CD14-positive monocyte (primary cell): ENCODE data around the gene MLLT10. TPM values are rescaled to one million over a fixed set of nuclear protein-coding genes. Genes with fewer than 3 reads are reported as not detected.

Source experiments
- DNase-seq, 3 donors: peaks; one replicate each; pipeline ENCODE4 v3.0.0-alpha.2; 2011 to 2022
- H2AFZ ChIP-seq: 2 replicates; pipeline ENCODE4 v1.6.0; 2012; ENCODE audit warnings: mild to moderate bottlenecking, low read depth, low read length, inconsistent platforms; ENCODE audit not compliant: insufficient read depth, poor library complexity, severe bottlenecking
- H3K27ac ChIP-seq, 2 donors: 1 replicate in 1 of 2; 2 replicates in 1 of 2; pipeline ENCODE4 v1.5.1; 2012 to 2013; ENCODE audit warnings: low read length in 2 of 2, control low read depth in 1 of 2, inconsistent platforms in 1 of 2, low read depth in 1 of 2, mild to moderate bottlenecking in 1 of 2
- H3K27me3 ChIP-seq, 2 donors: one replicate each; pipeline versions ENCODE4 v1.6.0 to v1.6.1; 2011 to 2013; ENCODE audit warnings: low read length in 2 of 2; ENCODE audit not compliant: control insufficient read depth in 2 of 2, insufficient read depth in 2 of 2
- H3K36me3 ChIP-seq, 2 donors: replicated peaks in 1 of 2; 1 replicate in 1 of 2; 2 replicates in 1 of 2; pipeline versions ENCODE4 v1.5.1 to v1.6.1; 2012 to 2013; ENCODE audit warnings: low read length in 2 of 2, control low read depth in 1 of 2, inconsistent platforms in 1 of 2, mild to moderate bottlenecking in 1 of 2; ENCODE audit not compliant: insufficient read depth in 2 of 2, control insufficient read depth in 1 of 2
- H3K4me1 ChIP-seq, 2 donors: 1 replicate in 1 of 2; 2 replicates in 1 of 2; pipeline versions ENCODE4 v1.5.1 to v1.6.1; 2012 to 2013; ENCODE audit warnings: low read length in 2 of 2, control low read depth in 1 of 2, inconsistent platforms in 1 of 2, mild to moderate bottlenecking in 1 of 2, moderate library complexity in 1 of 2; ENCODE audit not compliant: insufficient read depth in 2 of 2, control insufficient read depth in 1 of 2
- H3K4me2 ChIP-seq: replicated peaks from 2 replicates; pipeline ENCODE3; 2012; ENCODE audit warnings: low read length, moderate library complexity, mild to moderate bottlenecking; ENCODE audit not compliant: poor library complexity, severe bottlenecking; ENCODE audit errors: extremely low read depth
- H3K4me3 ChIP-seq, 3 experiments: fragments of 200-600 bp in 1 of 3; sonication (generic) in 1 of 3; replicated peaks in 1 of 3; 1 replicate in 2 of 3; 2 replicates in 1 of 3; pipeline ENCODE4 v1.5.1; 2011 to 2013; ENCODE audit warnings: low read length in 3 of 3, mild to moderate bottlenecking in 3 of 3, control low read depth in 2 of 3, low read depth in 2 of 3, inconsistent platforms in 1 of 3, moderate library complexity in 1 of 3
- H3K79me2 ChIP-seq: 2 replicates; pipeline ENCODE4 v1.6.0; 2012; ENCODE audit warnings: mild to moderate bottlenecking, control low read depth, inconsistent platforms, low read length, moderate library complexity; ENCODE audit not compliant: insufficient read depth
- H3K9ac ChIP-seq: 2 replicates; pipeline ENCODE4 v1.6.0; 2017; ENCODE audit warnings: low read length, mild to moderate bottlenecking; ENCODE audit not compliant: insufficient read depth, poor library complexity, severe bottlenecking
- H3K9me3 ChIP-seq, 2 donors: replicated peaks in 1 of 2; 1 replicate in 1 of 2; 2 replicates in 1 of 2; pipeline versions ENCODE4 v1.5.1 to v1.6.1; 2012 to 2013; ENCODE audit warnings: low read length in 2 of 2, control low read depth in 1 of 2; ENCODE audit not compliant: control insufficient read depth in 1 of 2, insufficient read depth in 1 of 2
- H4K20me1 ChIP-seq: 2 replicates; pipeline ENCODE4 v1.6.0; 2012; ENCODE audit warnings: mild to moderate bottlenecking, low read length, control low read depth, moderate library complexity; ENCODE audit not compliant: insufficient read depth
- H3K27ac Mint-ChIP-seq, 7 donors: one replicate each; pipeline ENCODE4 v1.8.0; 2020; ENCODE audit warnings: mild to moderate bottlenecking in 7 of 7, mixed read lengths in 7 of 7, moderate library complexity in 6 of 7, inconsistent platforms in 2 of 7
- H3K27me3 Mint-ChIP-seq, 3 donors: one replicate each; pipeline ENCODE4 v1.8.0; 2021 to 2022; ENCODE audit warnings: low read depth in 3 of 3, mild to moderate bottlenecking in 3 of 3, mixed read lengths in 3 of 3, moderate library complexity in 3 of 3, inconsistent platforms in 1 of 3
- H3K36me3 Mint-ChIP-seq, 2 donors: one replicate each; pipeline ENCODE4 v1.8.0; 2020; ENCODE audit warnings: mixed read lengths in 2 of 2, inconsistent platforms in 1 of 2, mild to moderate bottlenecking in 1 of 2
- H3K4me1 Mint-ChIP-seq: one replicate; pipeline ENCODE4 v1.8.0; 2020; ENCODE audit warnings: mild to moderate bottlenecking, mixed read lengths
- H3K4me3 Mint-ChIP-seq, 2 donors: one replicate each; pipeline ENCODE4 v1.8.0; 2020; ENCODE audit warnings: mild to moderate bottlenecking in 2 of 2, mixed read lengths in 2 of 2, moderate library complexity in 1 of 2
- H3K9me3 Mint-ChIP-seq, 7 donors: one replicate each; pipeline ENCODE4 v1.8.0; 2020 to 2022; ENCODE audit warnings: mixed read lengths in 7 of 7, mild to moderate bottlenecking in 6 of 7, moderate library complexity in 6 of 7, inconsistent platforms in 2 of 7
- WGBS: methylation state at CpG from one replicate; pipeline ENCODE4 v1.1.5; 2013; ENCODE audit warnings: missing lambda C conversion rate; ENCODE audit not compliant: insufficient coverage; 5-methylcytosine and 5-hydroxymethylcytosine counted together
- intact Hi-C, 2 donors: fragments of 100-400 bp; cut with micrococcal nuclease; formaldehyde crosslinking; loops; one replicate each; pipeline versions ENCODE4 v1.15.0 to v1.15.1; 2023
- polyA plus RNA-seq, 3 donors: library from polyadenylated mRNA; depleted of rRNA in 1 of 3; unstranded in 2 of 3; stranded (reverse) in 1 of 3; fragments of 300-500 nt in 2 of 3; fragments of >200 nt in 1 of 3; fragmentation: Illumina TruSeq in 2 of 3; gene quantifications; 1 replicate in 2 of 3; 2 replicates in 1 of 3; pipeline ENCODE4 v1.2.3, GENCODE V29; 2012 to 2021
- TF ChIP-seq, protein P1 (sequence below): fragments of 200-600 bp; IDR thresholded peaks from one replicate; pipeline ENCODE4 v1.8.0; 2022; ENCODE audit warnings: antibody characterized with exemption, mild to moderate bottlenecking

Gene MLLT10
- polyA plus RNA-seq, 3 donors = 4.9 to 39.1 (median 7.5) TPM

DNA sequence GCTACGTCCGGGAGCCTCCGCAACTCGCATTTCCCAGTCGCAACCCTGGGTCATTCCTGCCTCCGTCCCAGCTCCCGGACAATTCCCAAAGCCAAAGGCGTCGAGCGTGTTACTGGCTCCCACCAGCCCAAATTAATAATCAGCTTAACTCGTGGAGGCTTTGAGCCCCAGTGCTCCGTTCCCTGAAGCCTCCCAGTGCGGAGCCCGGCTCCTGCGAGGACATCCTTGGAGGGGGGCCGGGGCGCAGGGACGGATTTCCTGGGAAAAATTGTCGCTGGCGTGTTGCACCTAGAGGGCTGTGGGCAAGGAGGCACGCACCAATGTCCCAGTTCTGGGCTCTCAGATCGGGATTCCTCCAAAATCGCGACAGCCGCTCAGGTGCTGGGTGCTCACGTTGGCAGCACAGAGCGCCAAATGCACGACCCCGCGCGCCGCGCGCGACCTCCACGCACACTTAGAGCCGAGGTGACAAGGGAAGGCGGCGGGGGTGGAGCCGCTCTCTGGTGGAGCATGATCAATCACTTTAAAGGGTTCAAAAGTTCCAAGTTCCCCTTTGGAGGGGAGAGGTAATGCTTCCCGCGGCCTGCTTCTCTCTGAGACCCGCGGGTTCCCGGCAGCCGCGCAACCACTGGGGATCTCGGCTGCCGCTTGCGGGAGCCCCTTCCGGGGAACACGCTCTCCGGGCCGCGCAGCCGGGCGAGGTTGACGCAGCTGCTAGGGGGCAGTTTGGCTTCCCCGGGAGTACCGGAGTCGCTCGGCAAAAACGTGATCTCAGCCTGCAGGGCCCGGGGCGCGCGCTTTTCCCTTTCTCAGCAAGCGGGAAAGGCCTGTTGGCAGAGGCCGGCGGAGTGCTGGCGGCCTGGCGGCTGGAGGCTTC lies 34.1 kb upstream of the MLLT10 start:
- Mint-ChIP-seq H3K27ac (no peak overlapping the region), H3K9me3 (peaks cover 0 to 10% (median 6%) of the 10 kb centered on the region in 7 donors), H3K27me3 (peaks cover 49 to 70% (median 62%) of the 10 kb centered on the region in 3 donors), H3K4me1 (peaks cover 27% of the 10 kb centered on the region), H3K4me3 (peak overlapping the region; percentile 62 to 64), H3K36me3 (peaks cover 5 to 6% of the 10 kb centered on the region in 2 donors)
- TF ChIP-seq, protein P1, sequence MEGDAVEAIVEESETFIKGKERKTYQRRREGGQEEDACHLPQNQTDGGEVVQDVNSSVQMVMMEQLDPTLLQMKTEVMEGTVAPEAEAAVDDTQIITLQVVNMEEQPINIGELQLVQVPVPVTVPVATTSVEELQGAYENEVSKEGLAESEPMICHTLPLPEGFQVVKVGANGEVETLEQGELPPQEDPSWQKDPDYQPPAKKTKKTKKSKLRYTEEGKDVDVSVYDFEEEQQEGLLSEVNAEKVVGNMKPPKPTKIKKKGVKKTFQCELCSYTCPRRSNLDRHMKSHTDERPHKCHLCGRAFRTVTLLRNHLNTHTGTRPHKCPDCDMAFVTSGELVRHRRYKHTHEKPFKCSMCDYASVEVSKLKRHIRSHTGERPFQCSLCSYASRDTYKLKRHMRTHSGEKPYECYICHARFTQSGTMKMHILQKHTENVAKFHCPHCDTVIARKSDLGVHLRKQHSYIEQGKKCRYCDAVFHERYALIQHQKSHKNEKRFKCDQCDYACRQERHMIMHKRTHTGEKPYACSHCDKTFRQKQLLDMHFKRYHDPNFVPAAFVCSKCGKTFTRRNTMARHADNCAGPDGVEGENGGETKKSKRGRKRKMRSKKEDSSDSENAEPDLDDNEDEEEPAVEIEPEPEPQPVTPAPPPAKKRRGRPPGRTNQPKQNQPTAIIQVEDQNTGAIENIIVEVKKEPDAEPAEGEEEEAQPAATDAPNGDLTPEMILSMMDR = no peak
- Histone ChIP-seq H3K9me3 (peaks cover 0 to 6% of the 10 kb centered on the region in 2 donors), H3K79me2 (no peaks in the 10 kb centered on the region), H3K9ac (no peak overlapping the region), H4K20me1 (no peaks in the 10 kb centered on the region), H3K27me3 (peaks cover 28 to 62% of the 10 kb centered on the region in 2 donors), H2AFZ (peak overlapping the region; percentile 79), H3K4me2 (peak overlapping the region; percentile 82), H3K4me3 (peak overlapping the region; percentile 1 to 63 (median 11)), H3K27ac (no peak overlapping the region), H3K4me1 (peaks cover 34 to 41% of the 10 kb centered on the region in 2 donors), H3K36me3 (no peaks in the 10 kb centered on the region)
- intact Hi-C loops = loop anchor here (5.0 to 10.0 kb wide), 3 partner anchors 175 to 1487 kb away; no protein-coding TSS in a partner anchor
- 23% methylated on average over 67 of the region's 72 CpGs for WGBS
- peak in 2 of 3 donors; percentile 37 to 39 for DNase-seq

DNA sequence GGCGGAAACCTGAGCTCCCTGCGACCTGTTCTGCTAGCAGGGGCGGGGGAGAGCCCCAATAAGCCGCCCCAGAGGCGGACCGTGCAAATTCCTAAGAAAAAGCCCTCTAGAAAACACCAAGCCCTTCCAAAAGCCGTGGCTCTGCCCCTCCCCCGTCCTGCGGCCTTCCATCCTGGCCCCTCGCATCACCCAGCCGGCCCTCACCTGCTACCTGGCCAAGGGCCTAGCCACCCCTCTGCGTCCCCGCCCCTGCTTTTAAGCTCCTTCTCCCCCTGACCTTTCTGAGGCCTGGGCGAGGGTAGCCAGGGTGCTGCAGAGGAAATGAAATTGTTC lies 33.5 kb upstream of the MLLT10 start:
- no peak overlapping the region for H3K27ac Mint-ChIP-seq
- TF ChIP-seq, protein P1 = no peak
- intact Hi-C loops = loop anchor here (5.0 to 10.0 kb wide), 2 partner anchors 234 to 1487 kb away; no protein-coding TSS in a partner anchor

More for the DNA sequence above, 33.5 kb upstream of the MLLT10 start:
- peaks cover 28 to 35% of the 10 kb centered on the region in 2 donors for H3K4me1 ChIP-seq
- Mint-ChIP-seq H3K9me3 (peaks cover 0 to 10% (median 6%) of the 10 kb centered on the region in 7 donors), H3K4me1 (peaks cover 21% of the 10 kb centered on the region), H3K36me3 (peaks cover 3 to 6% of the 10 kb centered on the region in 2 donors), H3K27me3 (peaks cover 44 to 65% (median 57%) of the 10 kb centered on the region in 3 donors), H3K4me3 (peak overlapping the region; percentile 62 to 64)
- no peak overlapping the region for H3K27ac ChIP-seq
- peaks cover 28 to 59% of the 10 kb centered on the region in 2 donors for H3K27me3 ChIP-seq
- H3K4me2 ChIP-seq = peak overlapping the region; percentile 82
- no peaks in the 10 kb centered on the region for H3K36me3 ChIP-seq
- no peaks in the 10 kb centered on the region for H3K79me2 ChIP-seq
- no peaks in the 10 kb centered on the region for H4K20me1 ChIP-seq
- H3K9me3 ChIP-seq = peaks cover 0 to 6% of the 10 kb centered on the region in 2 donors
- no peak for DNase-seq
- no peak overlapping the region for H3K9ac ChIP-seq
- peak overlapping the region in 2 of 3 experiments; percentile 11 to 63 for H3K4me3 ChIP-seq
- H2AFZ ChIP-seq = peak overlapping the region; percentile 79
- WGBS = 15% methylated on average over 10 of the region's 14 CpGs
